Neural cell (in vitro differentiated cells): Measurements from ENCODE around the gene KMT5B. TPM values are rescaled to one million over a fixed set of nuclear protein-coding genes. Genes with fewer than 3 reads are reported as not detected.

Source experiments
- H2AFZ ChIP-seq: fragments of 200-600, 300-800 bp; sonication (generic), shearing (Covaris generic); 2 replicates; pipeline ENCODE4 v1.6.0; 2014; ENCODE audit warnings: low read depth, mild to moderate bottlenecking, antibody characterized with exemption, low read length, moderate library complexity
- H3F3A ChIP-seq: fragments of 200-600 bp; shearing (Covaris generic); 2 replicates; pipeline ENCODE4 v1.6.1; 2016; ENCODE audit warnings: mild to moderate bottlenecking, moderate library complexity, mixed read lengths, antibody characterized with exemption, low read length; ENCODE audit not compliant: insufficient read depth, poor library complexity, severe bottlenecking
- H3K27ac ChIP-seq: fragments of 200-600, 300-800 bp; sonication (generic), shearing (Covaris generic); 2 replicates; pipeline ENCODE4 v1.5.1; 2014; ENCODE audit warnings: mild to moderate bottlenecking, low read length, moderate library complexity
- H3K27me3 ChIP-seq: fragments of 300-800, 200-600 bp; sonication (generic), shearing (Covaris generic); 2 replicates; pipeline ENCODE4 v1.6.0; 2014; ENCODE audit warnings: mild to moderate bottlenecking, low read depth, low read length, moderate library complexity; ENCODE audit not compliant: insufficient read depth
- H3K36me3 ChIP-seq: fragments of 300-800, 200-600 bp; sonication (generic), shearing (Covaris generic); 2 replicates; pipeline ENCODE4 v1.5.1; 2014; ENCODE audit warnings: mild to moderate bottlenecking, antibody characterized with exemption, low read length, moderate library complexity; ENCODE audit not compliant: insufficient read depth
- H3K4me2 ChIP-seq: fragments of 300-800, 200-600 bp; sonication (generic), shearing (Covaris generic); 2 replicates; pipeline ENCODE4 v1.6.0; 2014; ENCODE audit warnings: mild to moderate bottlenecking, low read length
- H3K4me3 ChIP-seq: fragments of 300-800, 200-600 bp; sonication (generic), shearing (Covaris generic); 2 replicates; pipeline ENCODE4 v1.5.1; 2014; ENCODE audit warnings: mild to moderate bottlenecking, low read length, moderate library complexity
- H3K79me2 ChIP-seq: fragments of 200-600 bp; shearing (Covaris generic); replicated peaks from 2 replicates; pipeline ENCODE4 v1.6.0; 2014; ENCODE audit warnings: mild to moderate bottlenecking, low read length, moderate library complexity; ENCODE audit not compliant: insufficient read depth
- H3K9ac ChIP-seq: fragments of 300-800, 200-600 bp; sonication (generic), shearing (Covaris generic); 2 replicates; pipeline ENCODE4 v1.6.1; 2016; ENCODE audit warnings: mild to moderate bottlenecking, low read length, mixed read lengths
- H3K9me2 ChIP-seq: fragments of 200-600 bp; shearing (Covaris generic); 2 replicates; pipeline ENCODE4 v1.6.1; 2016; ENCODE audit warnings: mild to moderate bottlenecking, low read length, mixed read lengths; ENCODE audit not compliant: insufficient read depth
- H3K9me3 ChIP-seq: fragments of 200-600, 300-800 bp; sonication (generic), shearing (Covaris generic); 2 replicates; pipeline ENCODE4 v1.6.1; 2016; ENCODE audit warnings: mild to moderate bottlenecking, mixed run types, low read length, moderate library complexity, mixed read lengths
- H4K20me1 ChIP-seq: fragments of 200-600 bp; shearing (Covaris generic); 2 replicates; pipeline ENCODE4 v1.6.1; 2016; ENCODE audit warnings: mild to moderate bottlenecking, mixed run types; ENCODE audit not compliant: insufficient read depth
- CTCF ChIP-seq: fragments of 450-650 bp; IDR thresholded peaks from 2 replicates; pipeline ENCODE4 v1.5.1; 2014; ENCODE audit warnings: antibody characterized with exemption, mild to moderate bottlenecking, moderate library complexity; ENCODE audit not compliant: poor library complexity, severe bottlenecking
- EP300 ChIP-seq: fragments of 450-650 bp; conservative IDR thresholded peaks from 2 replicates; pipeline ENCODE4 v1.6.1; 2014; ENCODE audit warnings: antibody characterized with exemption, mild to moderate bottlenecking, moderate library complexity; ENCODE audit not compliant: poor library complexity, severe bottlenecking
- EZH2 ChIP-seq: fragments of 200-600, 300-800 bp; shearing (Covaris generic), sonication (generic); IDR thresholded peaks from 2 replicates; pipeline ENCODE4 v1.6.1; 2014; ENCODE audit warnings: antibody characterized with exemption, low read length, borderline replicate concordance, mild to moderate bottlenecking; ENCODE audit not compliant: insufficient read depth, poor library complexity, severe bottlenecking
- MXI1 ChIP-seq: fragments of 450-650 bp; conservative IDR thresholded peaks from 2 replicates; pipeline ENCODE4 v1.6.1; 2014; ENCODE audit warnings: antibody characterized with exemption, mild to moderate bottlenecking; ENCODE audit not compliant: poor library complexity, severe bottlenecking
- POLR2AphosphoS5 ChIP-seq: IDR thresholded peaks from 2 replicates; pipeline ENCODE4 v1.6.1; 2012
- RAD21 ChIP-seq: fragments of 450-650 bp; conservative IDR thresholded peaks from 2 replicates; pipeline ENCODE4 v1.6.1; 2014; ENCODE audit warnings: antibody characterized with exemption, mild to moderate bottlenecking, moderate library complexity
- SMC3 ChIP-seq: fragments of 450-650 bp; conservative IDR thresholded peaks from 2 replicates; pipeline ENCODE4 v1.6.1; 2014; ENCODE audit warnings: antibody characterized with exemption, mild to moderate bottlenecking, moderate library complexity; ENCODE audit not compliant: poor library complexity
- TAF1 ChIP-seq: IDR thresholded peaks from 2 replicates; pipeline ENCODE4 v1.6.1; 2012; ENCODE audit warnings: low read depth
- polyA plus RNA-seq: library from polyadenylated mRNA; depleted of rRNA; stranded (reverse); fragments of >200 nt; gene quantifications from 2 replicates; pipeline ENCODE4 v1.2.3, GENCODE V29; 2014
- TF ChIP-seq, protein P1 (sequence below): IDR thresholded peaks from 2 replicates; pipeline ENCODE4 v1.6.1; 2012; ENCODE audit warnings: borderline replicate concordance

The KMT5B gene
- polyA plus RNA-seq, 1 donor from 2014 or later: 107 TPM

DNA sequence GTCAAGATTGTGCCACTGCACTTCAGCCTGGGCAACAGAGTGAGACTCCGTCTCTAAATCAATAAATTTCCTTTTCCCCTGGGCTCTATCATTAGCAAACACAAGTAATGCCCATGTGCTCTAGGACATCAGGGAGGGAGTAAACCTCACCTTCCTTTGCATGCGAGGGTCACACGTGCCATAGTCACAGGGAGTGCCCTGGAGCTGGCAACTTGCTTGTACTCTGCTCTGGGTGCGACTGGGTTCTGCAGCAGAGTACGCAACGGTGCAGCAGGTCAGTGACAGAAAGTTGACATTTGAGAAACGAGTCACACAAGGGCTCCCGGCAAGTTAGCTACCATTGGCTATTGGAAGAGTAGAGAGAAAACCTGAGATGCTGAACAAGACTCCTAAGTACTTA, 59.4 kb downstream of the KMT5B start:
- H3K4me3 ChIP-seq: no peak overlapping the region
- no peaks in the 10 kb centered on the region for H3K27me3 ChIP-seq
- no peak for TF ChIP-seq MXI1
- TF ChIP-seq EZH2: no peak
- no peak for TF ChIP-seq SMC3
- TF ChIP-seq, protein P1, sequence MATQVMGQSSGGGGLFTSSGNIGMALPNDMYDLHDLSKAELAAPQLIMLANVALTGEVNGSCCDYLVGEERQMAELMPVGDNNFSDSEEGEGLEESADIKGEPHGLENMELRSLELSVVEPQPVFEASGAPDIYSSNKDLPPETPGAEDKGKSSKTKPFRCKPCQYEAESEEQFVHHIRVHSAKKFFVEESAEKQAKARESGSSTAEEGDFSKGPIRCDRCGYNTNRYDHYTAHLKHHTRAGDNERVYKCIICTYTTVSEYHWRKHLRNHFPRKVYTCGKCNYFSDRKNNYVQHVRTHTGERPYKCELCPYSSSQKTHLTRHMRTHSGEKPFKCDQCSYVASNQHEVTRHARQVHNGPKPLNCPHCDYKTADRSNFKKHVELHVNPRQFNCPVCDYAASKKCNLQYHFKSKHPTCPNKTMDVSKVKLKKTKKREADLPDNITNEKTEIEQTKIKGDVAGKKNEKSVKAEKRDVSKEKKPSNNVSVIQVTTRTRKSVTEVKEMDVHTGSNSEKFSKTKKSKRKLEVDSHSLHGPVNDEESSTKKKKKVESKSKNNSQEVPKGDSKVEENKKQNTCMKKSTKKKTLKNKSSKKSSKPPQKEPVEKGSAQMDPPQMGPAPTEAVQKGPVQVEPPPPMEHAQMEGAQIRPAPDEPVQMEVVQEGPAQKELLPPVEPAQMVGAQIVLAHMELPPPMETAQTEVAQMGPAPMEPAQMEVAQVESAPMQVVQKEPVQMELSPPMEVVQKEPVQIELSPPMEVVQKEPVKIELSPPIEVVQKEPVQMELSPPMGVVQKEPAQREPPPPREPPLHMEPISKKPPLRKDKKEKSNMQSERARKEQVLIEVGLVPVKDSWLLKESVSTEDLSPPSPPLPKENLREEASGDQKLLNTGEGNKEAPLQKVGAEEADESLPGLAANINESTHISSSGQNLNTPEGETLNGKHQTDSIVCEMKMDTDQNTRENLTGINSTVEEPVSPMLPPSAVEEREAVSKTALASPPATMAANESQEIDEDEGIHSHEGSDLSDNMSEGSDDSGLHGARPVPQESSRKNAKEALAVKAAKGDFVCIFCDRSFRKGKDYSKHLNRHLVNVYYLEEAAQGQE: no peak
- no peak for TF ChIP-seq TAF1
- no peak for TF ChIP-seq POLR2AphosphoS5
- no peak for TF ChIP-seq RAD21
- no peak for TF ChIP-seq CTCF
- no peak for TF ChIP-seq EP300
- no peak overlapping the region for H3K9ac ChIP-seq
- no peak overlapping the region for H2AFZ ChIP-seq
- H3K79me2 ChIP-seq: no peaks in the 10 kb centered on the region
- no peaks in the 10 kb centered on the region for H3F3A ChIP-seq
- no peak overlapping the region for H3K27ac ChIP-seq
- no peaks in the 10 kb centered on the region for H3K9me2 ChIP-seq
- peaks cover 11% of the 10 kb centered on the region for H3K36me3 ChIP-seq
- no peaks in the 10 kb centered on the region for H4K20me1 ChIP-seq
- no peak overlapping the region for H3K4me2 ChIP-seq
- no peaks in the 10 kb centered on the region for H3K9me3 ChIP-seq

- Histone ChIP-seq H3K36me3 (no peaks in the 10 kb centered on the region), H3K27me3 (no peaks in the 10 kb centered on the region), H3K9me2 (no peaks in the 10 kb centered on the region), H4K20me1 (no peaks in the 10 kb centered on the region), H2AFZ (no peak overlapping the region), H3K4me2 (no peak overlapping the region), H3F3A (no peaks in the 10 kb centered on the region), H3K9ac (no peak overlapping the region), H3K27ac (no peak overlapping the region), H3K79me2 (no peaks in the 10 kb centered on the region), H3K4me3 (no peak overlapping the region), H3K9me3 (no peaks in the 10 kb centered on the region)
- TF ChIP-seq RAD21 (no peak), EZH2 (no peak), CTCF (no peak), EP300 (no peak), MXI1 (no peak), POLR2AphosphoS5 (no peak), TAF1 (no peak), SMC3 (no peak)
- TF ChIP-seq, protein P1: no peak
Measured at GRCh38 chr11:68150037-68150436, 63.1 kb downstream of the KMT5B start.
